Hypothalamus (tissue), 51 donors: ENCODE measurements around the gene LHFPL2.

Experiments
- DNase-seq, 51 donors: peaks; one replicate each; lab custom pipeline; 2025; lab: John Stamatoyannopoulos, UW

The LHFPL2 gene

DNA sequence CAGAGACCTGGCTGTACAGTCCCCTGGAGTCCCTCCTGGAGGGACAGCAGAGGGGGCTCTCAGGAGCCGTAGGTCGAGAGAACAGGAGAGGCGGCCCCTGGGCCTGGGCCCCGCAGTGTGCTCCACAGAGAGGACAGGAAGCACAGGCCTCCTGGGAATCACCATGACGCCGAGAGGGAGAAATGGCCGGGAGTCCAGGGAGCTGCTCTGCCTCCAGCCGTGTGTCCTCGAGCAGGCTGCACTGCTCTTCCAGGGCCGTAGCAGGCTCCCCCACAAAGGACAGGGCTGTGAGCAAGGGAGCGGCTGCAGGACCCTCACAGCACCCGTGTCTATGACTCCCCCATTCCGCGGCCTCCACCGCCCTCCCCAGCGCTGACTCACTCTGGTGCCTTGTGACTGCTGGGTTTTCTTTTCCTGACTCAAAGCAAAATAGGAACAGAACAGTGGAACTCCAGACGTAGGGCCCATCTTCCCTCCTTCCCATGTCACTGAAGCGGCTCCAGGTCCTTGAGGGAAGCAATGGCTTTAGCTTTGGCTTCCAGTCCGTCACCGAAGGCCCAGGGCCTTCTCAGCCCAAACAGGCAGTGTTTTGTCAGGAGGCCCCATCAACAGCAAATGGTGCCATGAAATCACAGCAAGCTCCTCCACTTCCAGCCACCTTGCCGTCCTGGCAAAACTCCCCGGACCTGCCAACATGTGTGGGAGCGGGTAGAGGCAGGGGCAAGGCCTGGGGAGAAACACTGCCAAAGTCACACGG is 114.2 kb downstream of the LHFPL2 start:
- peak in 5 of 51 donors; percentile 12 to 25 (median 18) for DNase-seq

DNA sequence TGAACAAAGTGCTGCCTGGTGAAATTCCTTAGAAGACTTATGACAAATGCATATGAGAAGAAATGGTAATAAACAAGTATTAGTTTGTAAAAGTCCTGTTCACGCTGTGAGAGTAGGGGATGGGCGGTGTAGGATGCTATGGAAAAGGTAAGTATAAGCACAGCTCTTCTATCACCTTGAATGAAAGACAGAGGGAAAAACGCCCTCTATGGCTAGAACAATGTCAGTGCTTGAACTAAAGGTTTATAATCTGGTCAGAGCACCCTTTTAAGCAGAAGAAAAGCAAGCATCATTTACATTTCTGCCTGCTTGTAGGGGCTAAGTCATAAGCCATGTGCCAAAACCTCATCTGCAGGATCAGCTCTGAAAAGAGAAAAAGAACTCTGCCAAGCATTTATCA is 115.2 kb downstream of the LHFPL2 start:
- DNase-seq, result peak in 1 of 51 donors; percentile 11

- no peak for DNase-seq
Observed at GRCh38 chr5:78530342-78531096, 118.1 kb downstream of the LHFPL2 start.

GRCh38 chr5:78527925-78528324 is 120.6 kb downstream of the LHFPL2 start:
- no peak for DNase-seq

DNA sequence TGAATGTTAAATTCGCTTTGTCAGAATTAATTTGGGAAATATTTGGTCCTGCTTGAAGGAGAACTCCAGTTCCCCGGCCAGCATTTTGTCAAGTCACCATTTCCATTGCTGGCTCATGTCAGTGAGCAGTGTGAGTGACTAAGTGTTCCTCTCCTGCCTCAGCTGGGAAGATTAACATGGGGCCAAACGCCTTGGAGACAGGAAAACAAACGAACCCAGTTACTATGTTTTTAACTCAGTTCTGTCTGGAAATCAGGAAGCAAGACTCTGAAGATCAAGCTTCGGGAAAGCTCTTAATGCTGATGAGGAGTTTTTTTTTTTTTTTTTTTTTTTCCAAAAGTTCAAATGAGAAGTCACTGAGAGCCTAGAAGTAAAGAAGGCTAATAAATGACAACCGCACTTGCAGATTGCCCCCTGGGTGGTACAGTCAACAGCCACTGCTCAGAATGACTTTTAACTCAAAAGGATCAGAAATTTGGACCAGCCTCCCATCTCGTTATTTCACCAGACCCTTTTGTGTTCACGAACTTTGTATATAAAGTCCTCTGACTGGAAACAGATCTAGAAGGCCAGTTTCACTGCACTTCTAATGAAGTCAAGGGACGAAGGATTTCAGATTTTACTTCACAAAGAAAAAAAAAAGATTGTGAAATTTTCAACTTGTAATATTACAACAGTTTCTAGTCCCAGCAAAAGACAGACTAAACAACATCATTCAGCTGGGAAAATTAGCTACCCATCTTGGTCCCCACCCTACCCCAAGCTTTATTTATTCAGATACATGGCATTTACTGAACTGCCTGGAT is 121.3 kb downstream of the LHFPL2 start:
- peak in 19 of 51 donors; percentile 9 to 57 (median 25) for DNase-seq

GRCh38 chr5:78526049-78526525 is 122.5 kb downstream of the LHFPL2 start:
- DNase-seq, result no peak

- no peak for DNase-seq
Observed at GRCh38 chr5:78523314-78524193, 125.0 kb downstream of the LHFPL2 start.

GRCh38 chr5:78522476-78523260 is 125.9 kb downstream of the LHFPL2 start:
- no peak for DNase-seq

DNA sequence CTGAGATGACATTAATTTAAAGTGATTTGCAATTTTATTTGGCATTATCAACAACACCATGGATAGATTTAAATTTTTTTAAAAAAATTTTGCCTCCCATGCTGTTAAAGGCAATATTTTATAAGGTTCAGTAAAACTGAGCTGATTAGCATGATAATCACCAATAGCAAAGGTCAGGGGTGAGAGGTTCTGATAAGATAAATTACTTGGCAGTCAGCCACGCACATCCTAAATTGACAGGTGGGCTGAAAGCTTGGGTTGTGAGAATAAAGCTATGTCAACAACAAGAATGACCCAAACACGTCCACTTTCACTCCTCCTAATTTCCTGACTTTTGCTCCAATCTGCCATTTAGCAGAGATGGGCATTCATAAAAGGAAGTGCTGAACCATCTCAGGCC is 127.1 kb downstream of the LHFPL2 start:
- no peak for DNase-seq

GRCh38 chr5:78519198-78519941 is 129.2 kb downstream of the LHFPL2 start:
- no peak for DNase-seq

- peak in 1 of 51 donors; percentile 36 for DNase-seq
Observed at GRCh38 chr5:78518365-78519197, 130.0 kb downstream of the LHFPL2 start.

DNA sequence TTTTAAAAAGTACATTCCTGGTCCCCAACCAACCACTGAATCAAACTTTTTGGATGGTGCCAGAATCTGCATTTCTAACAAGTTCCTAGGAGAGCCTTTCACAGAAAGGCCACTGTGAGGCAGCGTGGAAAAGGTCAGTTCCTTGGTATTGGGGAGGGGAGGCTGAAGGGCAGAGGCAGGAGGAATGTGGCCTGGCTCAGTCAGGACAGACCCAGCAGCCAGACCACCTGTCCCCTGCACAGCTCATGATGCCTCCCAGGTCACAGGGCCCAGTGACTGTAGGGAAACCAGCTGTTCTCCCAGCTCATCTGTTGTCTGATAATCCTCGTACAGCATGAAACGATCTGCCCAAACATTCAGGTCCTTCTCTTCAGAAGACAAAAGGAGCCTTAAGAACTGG is 132.9 kb downstream of the LHFPL2 start:
- no peak for DNase-seq

DNA sequence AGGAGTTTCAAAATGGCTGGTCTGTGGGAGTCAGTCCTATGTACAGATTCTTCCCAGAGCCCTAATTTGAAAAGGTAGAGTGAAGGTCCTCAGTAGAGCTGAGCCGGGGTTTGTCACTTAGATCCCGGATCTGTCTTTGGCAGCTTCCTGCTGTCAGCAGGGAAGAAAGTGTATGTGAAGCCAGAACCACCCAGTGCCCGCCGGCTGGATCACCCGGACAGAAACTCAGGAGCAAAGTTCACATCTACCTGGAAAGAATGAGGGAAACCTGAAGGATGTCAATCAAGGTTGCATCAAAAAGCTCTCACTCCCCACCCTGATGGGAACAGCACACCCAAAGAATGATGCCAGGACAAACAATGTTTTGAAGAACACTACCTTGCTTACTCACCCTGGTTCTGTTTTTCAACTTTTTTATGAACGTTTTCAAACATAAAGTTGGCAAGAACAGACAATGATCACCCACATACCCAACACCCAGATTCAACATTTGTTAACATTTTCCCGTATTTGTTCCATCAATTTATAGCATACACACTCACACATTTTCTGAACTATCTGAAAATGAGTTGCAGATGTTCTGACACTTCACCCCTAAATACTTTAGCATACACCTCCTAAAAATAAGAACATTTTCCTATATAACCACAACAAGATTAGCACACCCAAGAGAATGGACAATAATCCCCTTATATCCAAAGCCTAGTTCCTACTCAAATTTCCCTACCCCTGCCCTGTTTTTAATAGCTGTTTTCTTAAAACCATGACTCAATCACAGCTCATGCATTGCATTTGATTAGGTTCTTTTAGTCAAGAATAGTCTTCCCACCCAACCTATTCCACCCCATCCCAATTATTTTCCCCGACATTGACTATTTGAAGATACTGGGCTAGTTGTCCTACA is 133.9 kb downstream of the LHFPL2 start:
- no peak for DNase-seq

DNA sequence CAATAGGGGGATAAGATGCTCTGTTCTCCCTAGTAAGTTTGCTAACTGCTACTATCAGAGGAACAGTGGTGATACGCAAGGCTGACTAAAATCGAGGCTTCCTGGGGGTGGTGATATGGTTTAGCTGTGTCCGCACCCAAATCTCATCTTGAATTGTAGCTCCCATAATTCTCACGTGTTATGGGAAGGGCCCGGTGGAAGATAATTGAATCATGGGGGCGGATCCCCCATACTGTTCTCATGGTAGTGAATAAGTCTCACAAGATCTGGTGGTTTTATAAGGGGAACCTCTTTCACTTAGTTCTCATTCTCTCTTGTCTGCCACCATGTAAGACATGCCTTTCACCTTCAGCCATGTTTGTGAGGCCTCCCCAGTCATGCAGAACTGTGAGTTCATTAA is 135.1 kb downstream of the LHFPL2 start:
- DNase-seq, result no peak

DNA sequence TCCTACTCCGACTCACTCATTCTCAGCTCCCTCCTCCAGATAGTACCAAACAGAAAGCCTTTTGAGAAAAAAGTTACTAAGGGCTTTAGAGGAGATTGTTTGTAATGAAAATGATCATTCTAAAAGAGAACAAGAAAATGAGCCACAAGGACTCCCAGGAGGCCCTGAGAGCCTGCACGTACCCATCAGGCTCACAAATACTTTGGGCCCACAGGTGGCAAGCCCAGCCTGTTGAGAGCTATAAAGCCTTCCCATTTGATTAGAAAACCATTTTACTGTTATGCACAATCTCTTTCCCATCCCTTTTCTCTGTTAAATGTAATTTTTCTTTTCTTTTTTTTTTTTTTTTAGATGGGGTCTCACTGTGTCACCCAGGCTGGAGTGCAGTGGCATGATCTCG is 136.1 kb downstream of the LHFPL2 start:
- DNase-seq, result no peak

DNA sequence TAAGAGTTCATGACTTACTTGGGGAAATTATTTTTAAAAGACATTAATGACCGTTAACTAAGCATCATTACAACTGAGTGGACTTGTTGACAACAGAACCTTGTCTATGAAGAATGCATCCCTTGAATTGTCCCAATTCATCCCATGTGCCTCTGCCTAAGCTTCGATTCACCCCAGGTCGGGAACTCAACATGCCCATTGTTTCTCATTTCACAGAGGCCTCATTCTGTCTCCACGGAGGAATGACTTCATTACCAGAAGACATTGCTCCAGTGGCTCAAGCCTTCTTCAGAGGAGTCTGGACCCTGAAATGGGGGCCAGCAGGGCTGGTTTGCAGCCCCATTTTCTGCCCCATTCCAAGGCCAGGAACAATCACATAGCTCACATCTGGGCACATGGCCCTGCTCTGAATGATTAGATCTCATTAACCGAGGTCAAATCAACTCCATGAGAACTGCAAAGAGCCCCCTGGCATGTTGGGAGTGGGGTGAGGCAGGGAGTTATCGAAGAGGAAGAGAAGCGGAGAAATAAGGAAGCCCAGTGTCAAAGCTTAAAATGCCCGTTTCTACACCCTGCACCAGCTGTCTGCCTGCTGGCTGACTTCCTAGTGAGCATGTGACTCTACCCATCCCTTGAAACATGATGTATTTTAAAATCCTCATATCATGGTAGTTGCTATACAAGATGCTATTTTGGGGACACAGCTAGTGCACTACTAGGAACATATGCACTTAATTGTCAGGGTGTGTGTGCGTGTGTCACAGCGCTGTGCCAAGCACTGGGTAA is 137.3 kb downstream of the LHFPL2 start:
- DNase-seq, result peak in 13 of 51 donors; percentile 9 to 71 (median 26)
